Measurements from ENCODE around the gene OXNAD1. TPM values are rescaled to one million over a fixed set of nuclear protein-coding genes. Genes with fewer than 3 reads are reported as not detected.

The OXNAD1 gene
- total RNA-seq, 4 donors from 2014 or later = 10.3 to 17.8 (median 13.3) TPM

DNA sequence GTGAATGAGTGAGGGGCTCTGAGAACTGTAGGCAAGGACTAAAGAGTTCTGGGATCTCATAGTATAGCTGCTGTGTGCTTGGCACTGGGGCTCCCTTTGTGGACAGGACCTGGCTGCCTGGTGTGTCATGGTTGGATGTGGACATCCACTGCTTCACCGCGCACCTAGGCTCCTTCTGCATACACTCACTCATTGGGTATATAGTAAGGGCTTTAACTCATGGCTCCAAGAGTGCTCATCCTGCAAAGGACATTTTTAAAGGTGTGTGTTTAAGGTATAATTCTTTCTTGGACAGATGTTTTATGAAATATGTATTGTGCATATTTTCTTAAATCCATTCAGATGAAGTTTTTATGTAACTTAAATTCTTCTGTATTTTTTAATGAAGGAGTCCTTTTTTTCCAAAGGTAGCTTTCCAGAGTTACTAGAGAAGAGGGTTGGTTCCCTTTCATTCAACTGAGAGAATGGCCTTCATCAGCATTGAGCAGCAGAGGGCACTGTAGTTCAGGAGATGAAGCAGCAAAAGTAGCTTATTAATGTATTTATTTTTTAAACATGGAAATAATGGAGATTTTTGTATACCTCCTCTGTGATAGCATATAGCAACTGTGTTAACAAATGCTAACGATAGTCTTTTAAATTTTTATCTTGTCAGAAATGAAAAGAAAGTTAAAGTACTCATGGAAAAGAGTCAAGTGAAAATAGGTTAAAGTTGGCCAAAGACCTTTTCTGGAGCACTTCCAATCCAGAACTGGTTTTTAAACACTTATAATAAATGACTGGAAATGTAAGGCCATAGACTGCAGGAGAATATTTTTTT is 25.2 kb downstream of the OXNAD1 start:
- TF ChIP-seq, protein P1, sequence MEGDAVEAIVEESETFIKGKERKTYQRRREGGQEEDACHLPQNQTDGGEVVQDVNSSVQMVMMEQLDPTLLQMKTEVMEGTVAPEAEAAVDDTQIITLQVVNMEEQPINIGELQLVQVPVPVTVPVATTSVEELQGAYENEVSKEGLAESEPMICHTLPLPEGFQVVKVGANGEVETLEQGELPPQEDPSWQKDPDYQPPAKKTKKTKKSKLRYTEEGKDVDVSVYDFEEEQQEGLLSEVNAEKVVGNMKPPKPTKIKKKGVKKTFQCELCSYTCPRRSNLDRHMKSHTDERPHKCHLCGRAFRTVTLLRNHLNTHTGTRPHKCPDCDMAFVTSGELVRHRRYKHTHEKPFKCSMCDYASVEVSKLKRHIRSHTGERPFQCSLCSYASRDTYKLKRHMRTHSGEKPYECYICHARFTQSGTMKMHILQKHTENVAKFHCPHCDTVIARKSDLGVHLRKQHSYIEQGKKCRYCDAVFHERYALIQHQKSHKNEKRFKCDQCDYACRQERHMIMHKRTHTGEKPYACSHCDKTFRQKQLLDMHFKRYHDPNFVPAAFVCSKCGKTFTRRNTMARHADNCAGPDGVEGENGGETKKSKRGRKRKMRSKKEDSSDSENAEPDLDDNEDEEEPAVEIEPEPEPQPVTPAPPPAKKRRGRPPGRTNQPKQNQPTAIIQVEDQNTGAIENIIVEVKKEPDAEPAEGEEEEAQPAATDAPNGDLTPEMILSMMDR (IDR thresholded peaks at IDR 0.05) = peak; percentile 67 to 82
- no peak for TF ChIP-seq POLR2AphosphoS5 (IDR thresholded peaks at IDR 0.05)
- no peak overlapping the region for H3K4me3 ChIP-seq
- DNase-seq (ENCODE audit: low spot score in 2 of 2) = no peak
- H3K27me3 ChIP-seq = no peaks in the 10 kb centered on the region
- no peaks in the 10 kb centered on the region for H3K9me3 ChIP-seq
- H3K27ac ChIP-seq = no peak overlapping the region
- H3K36me3 ChIP-seq = peaks cover 9% of the 10 kb centered on the region
- WGBS = 63% methylated on average over 3 of the region's 3 CpGs
- H3K4me1 ChIP-seq = peaks cover 28% of the 10 kb centered on the region

DNA sequence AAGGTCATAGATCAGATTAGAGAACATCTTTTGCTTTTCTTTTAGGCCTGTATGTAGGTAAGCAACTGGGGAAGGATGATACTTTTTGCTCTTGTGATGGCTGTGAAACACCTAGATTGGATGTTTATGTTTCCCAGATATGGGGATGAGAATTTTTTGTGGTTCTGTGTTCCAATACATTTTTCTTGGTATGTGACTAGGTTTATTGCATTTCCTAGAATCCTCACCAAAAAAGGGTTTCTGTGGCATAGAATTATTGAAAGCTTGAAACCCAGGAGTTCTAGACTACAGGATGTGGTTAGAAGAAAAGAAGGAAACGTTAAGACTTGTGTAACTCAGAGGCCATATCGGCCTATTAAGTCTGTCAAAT is 25.8 kb downstream of the OXNAD1 start:
- Histone ChIP-seq H3K36me3 (peaks cover 15% of the 10 kb centered on the region), H3K4me1 (peaks cover 28% of the 10 kb centered on the region), H3K27ac (no peak overlapping the region), H3K27me3 (no peaks in the 10 kb centered on the region), H3K9me3 (no peaks in the 10 kb centered on the region), H3K4me3 (no peak overlapping the region)
- no peak for DNase-seq (ENCODE audit: low spot score in 2 of 2)
- 62% methylated on average over 2 of the region's 2 CpGs for WGBS
- TF ChIP-seq, protein P1 (IDR thresholded peaks at IDR 0.05) = no peak
- TF ChIP-seq POLR2A (IDR thresholded peaks at IDR 0.05) = no peak
- no peak for TF ChIP-seq EP300 (IDR thresholded peaks at IDR 0.05)
- no peak for TF ChIP-seq POLR2AphosphoS5 (IDR thresholded peaks at IDR 0.05)

DNA sequence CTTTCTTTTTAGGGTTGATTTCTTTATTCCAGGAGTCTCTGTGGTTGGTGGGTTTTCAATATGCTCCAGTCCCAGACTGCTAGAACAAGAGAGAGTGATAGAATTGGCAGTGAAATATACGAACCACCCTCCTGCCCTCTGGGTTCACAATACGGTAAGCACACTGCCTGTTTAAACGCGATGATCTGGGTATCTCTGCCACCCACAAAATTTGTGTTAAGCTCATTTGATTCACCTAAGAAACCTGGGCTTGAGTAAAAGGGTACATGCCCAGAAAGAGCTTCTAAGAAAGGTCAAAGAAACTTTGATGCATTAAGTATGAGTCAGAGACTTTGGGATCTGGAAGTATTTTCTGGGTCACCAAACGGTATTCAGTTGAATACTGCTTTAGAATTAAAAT is 29.8 kb downstream of the OXNAD1 start:
- TF ChIP-seq, protein P1 (IDR thresholded peaks at IDR 0.05) = no peak
- TF ChIP-seq POLR2A (IDR thresholded peaks at IDR 0.05) = no peak
- no peak for TF ChIP-seq EP300 (IDR thresholded peaks at IDR 0.05)
- no peak for TF ChIP-seq POLR2AphosphoS5 (IDR thresholded peaks at IDR 0.05)
- Histone ChIP-seq H3K9me3 (no peaks in the 10 kb centered on the region), H3K27me3 (no peaks in the 10 kb centered on the region), H3K4me1 (peaks cover 6% of the 10 kb centered on the region), H3K27ac (no peak overlapping the region), H3K4me3 (no peak overlapping the region), H3K36me3 (peaks cover 18% of the 10 kb centered on the region)
- 94% methylated on average over 5 of the region's 5 CpGs for WGBS
- DNase-seq (ENCODE audit: low spot score in 2 of 2) = no peak

DNA sequence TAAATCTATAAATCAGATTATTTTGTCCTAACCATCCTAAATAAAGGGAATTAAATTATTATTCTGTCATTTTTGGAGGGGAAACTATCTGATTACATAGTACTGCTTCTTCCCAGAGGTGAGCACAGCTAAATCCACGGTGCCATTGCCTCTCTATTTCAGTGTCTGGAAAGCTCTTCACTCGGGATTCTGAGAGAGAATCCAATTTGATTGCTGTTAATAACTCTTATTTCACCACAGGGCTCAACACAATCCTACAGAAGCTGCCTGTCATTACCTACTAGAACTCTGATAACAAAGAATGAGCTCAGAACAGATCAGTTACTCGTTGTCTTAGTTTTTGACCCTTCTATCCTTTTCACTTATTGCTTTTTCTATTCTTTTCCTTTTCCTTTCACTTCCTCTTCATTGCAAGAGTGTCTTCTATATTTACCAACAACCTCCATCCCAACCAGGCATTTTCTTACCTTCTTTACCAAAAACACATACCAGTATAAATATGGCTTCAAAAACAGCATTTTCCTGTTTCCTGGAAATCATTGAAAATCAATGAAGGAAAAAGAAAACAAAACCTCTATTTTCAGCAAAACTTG is 30.4 kb downstream of the OXNAD1 start:
- TF ChIP-seq POLR2AphosphoS5 (IDR thresholded peaks at IDR 0.05) (no peak), POLR2A (IDR thresholded peaks at IDR 0.05) (no peak), EP300 (IDR thresholded peaks at IDR 0.05) (no peak)
- TF ChIP-seq, protein P1 (IDR thresholded peaks at IDR 0.05) = no peak
- Histone ChIP-seq H3K27ac (no peak overlapping the region), H3K4me1 (peaks cover 2% of the 10 kb centered on the region), H3K36me3 (peaks cover 18% of the 10 kb centered on the region), H3K27me3 (no peaks in the 10 kb centered on the region), H3K4me3 (no peak overlapping the region), H3K9me3 (no peaks in the 10 kb centered on the region)
- DNase-seq (ENCODE audit: low spot score in 2 of 2) = no peak
- WGBS = 88% methylated on average over 3 of the region's 3 CpGs

Data from suprapubic skin (tissue), 4 donors.